Fibroblast of skin of left quadriceps (primary cell): ENCODE measurements around the gene SHLD3.
A peak's percentile ranks its signal among the peaks of the same experiment; 100 is the strongest.
"Not testable (repeated sequence)": the region's sequence is repeated elsewhere in the genome, so short reads cannot be mapped to it uniquely, and the experiment has no call there.

Experiments
- DNase-seq, 2 experiments: peaks; one replicate each; pipeline ENCODE4 v3.0.0-alpha.2; 2013; ENCODE audit warnings: low read depth in 2 of 2

SHLD3 gene, protein sequence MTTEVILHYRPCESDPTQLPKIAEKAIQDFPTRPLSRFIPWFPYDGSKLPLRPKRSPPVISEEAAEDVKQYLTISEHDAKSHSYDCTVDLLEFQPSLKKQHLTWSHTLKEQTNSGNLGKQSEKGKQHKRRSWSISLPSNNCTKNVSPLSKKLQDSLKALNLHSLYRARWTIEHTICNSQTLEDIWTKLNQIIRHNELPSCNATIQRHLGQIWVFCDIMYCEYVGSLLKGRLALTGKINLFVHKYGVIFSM

DNA sequence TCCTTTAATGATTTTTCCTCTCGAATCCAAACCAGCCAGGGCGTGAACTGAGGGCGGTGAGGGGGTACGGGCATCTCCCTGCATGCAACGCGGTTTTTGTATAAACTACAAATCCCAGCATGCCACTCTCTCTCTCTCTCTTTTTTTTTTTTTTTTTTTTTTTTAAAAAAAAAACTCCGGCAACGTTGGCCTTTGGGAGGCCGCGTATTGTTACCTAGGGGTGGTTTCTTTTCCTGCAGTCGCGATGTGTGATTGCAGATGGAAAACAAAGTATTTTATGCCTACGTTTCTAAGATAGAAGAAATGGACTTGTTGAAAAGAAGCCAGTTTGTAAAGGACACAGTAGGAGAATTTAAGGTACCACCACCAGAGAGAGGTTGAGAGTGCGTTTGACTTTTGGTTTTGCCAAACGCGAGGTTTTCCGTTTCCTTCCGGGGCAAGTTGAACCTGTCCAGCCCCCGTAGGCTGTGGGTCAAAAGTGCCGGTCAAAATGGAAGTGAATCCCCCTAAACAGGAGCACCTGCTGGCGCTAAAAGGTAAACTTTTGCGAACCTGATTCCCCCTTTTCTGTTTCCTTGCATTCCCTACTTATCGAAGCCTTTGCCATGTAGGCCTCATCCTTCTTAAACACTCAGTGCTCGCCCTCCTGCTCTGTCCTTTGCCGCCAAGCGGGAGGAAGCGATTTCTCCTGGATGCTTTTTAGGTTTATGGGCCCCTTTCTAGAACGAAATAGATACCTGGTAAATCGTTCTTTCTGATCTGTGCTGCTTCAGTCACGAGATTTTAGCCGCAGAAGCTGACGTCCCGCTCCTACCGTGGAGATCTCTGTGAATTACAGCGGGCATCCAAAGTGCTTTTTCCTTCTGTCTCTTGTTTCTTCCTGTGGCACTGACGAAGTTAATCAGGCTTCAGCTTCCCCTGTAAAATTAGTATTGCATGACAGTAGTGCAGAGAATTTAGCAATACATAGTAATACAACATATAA lies at the start of gene SHLD3, which contains the start of gene TRAPPC13:
Gene SHLD3, plus strand, starts transcription at position 457 of the 985 bp plus-strand sequence. CDS start 4,561 bp downstream, outside the sequence.
Gene TRAPPC13, plus strand, starts transcription at position 457 of the 985 bp plus-strand sequence. Its CDS starts 34 bp downstream, at position 491.
- peak; percentile 71 to 74 for DNase-seq

DNA sequence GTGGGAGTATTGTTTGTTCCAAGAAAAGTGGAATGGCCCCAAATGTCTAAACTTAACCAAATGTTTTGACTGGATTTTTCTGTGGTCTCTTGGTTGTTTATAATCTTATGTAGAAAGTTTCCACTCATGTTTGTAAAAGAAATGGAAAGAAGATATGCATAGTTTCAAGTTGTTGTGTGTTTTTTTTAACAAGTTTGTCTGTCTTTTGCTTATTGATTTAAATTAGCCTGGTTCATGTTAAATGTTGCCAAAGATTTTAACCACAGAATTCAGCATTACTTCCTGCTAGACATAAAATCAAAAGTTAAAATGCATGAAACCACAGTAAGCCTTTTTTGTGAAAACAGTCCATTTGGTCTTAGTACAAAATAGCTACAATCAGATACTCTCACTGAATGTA lies 47.7 kb upstream of the SHLD3 start:
- DNase-seq: no peak

GRCh38 chr5:65588694-65589093 lies 36.1 kb upstream of the SHLD3 start:
- DNase-seq: no peak

GRCh38 chr5:65601761-65602160 lies 23.1 kb upstream of the SHLD3 start:
- not testable (repeated sequence) for DNase-seq

GRCh38 chr5:65611524-65611923 lies 13.3 kb upstream of the SHLD3 start:
- DNase-seq: no peak

GRCh38 chr5:65612298-65612907 lies 12.4 kb upstream of the SHLD3 start:
- DNase-seq: no peak

DNA sequence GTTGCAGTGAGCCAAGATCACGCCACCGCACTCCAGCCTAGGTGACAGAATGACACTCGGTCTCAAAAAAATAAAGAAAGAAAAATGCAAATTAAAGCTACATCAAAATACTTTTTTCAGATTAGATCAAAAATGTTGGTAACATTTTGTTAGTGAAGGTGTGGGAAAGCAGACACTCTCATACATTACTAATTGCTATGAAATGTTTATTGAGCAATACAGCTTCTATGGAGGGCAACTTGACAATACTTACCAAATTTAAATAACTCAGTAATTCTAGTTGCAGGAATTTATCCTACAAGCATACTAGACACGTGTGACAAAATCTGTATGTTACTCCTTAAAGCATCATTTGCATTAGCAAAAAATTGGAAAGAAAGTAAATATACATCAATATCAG lies 4.8 kb upstream of the SHLD3 start:
- no peak for DNase-seq

DNA sequence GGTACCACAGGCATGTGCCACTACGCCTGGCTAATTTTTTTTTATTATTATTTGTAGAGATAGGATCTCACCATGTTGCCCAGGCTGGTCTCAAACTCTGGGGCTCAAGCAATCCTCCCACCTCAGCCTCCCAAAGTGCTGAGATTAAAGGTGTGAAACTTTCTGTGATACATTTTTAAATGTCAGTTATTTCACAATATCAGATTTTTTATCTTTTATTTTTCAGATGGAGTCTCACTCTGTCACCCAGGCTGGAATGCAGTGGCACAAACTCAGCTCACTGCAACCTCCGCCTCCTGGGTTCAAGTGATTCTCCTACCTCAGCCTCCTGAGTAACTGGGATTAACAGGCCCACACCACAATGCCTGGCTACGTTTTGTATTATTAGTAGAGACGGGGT lies 2.9 kb upstream of the SHLD3 start:
- DNase-seq: not testable (repeated sequence)

- no peak for DNase-seq
These were observed 1.3 kb upstream of the SHLD3 start for GRCh38 chr5:65623482-65623881.

DNA sequence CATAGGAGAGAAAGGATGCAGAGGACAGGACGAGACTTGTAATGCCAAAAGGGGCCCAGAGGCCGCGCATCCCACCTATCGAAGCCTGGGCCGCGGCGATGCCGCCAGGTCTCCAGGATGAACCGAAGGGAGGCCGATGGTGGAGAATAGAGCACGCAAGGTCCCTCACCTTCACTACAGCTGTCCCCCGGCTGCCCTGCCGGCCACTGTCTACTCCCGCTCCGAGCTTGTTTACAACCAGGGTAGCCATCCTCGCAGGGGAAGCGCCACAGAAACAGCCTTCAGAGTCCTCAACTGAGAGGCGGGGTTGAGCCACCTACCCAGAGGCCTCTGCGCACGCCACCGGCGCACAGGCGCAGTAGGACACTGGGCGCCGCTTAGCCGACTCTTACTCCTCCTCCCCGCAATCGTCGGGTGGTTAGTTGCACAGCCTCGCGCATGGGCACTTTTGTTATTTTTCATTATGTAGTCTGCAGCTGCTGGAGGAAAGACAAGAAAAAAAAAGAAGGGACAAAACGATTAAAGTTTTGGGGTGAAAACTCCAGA lies 729 bp upstream of the SHLD3 start, which contains the start of gene TRIM23:
Gene TRIM23, minus strand, starts transcription at position 309 of the 546 bp plus-strand sequence. Its CDS starts 59 bp downstream, at position 250.
- DNase-seq: peak; percentile 83 to 86

GRCh38 chr5:65625743-65626142 lies 916 bp downstream of the SHLD3 start:
- DNase-seq: no peak

GRCh38 chr5:65630981-65631380 lies 6.2 kb downstream of the SHLD3 start:
- no peak for DNase-seq

DNA sequence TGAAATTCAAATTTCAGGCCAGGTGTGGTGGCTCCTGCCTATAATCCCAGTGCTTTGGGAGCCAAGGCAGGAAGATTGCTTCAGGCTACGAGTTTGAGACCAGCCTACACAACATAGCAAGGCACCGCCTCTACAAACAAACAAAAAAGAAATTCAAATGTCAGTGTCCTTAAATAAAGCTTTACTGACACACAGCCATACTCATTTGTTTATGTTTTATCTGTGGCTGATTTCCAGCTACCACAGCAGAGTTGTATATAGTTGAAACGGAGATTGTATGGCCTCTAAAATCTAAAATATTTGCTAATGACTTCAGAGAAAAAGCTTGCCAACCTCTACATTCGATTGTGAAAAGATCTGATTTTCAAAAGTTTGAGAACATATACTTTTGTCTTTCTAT lies 15.4 kb downstream of the SHLD3 start:
- DNase-seq: no peak

- DNase-seq: no peak
These were observed 22.1 kb downstream of the SHLD3 start for GRCh38 chr5:65646938-65647337.

DNA sequence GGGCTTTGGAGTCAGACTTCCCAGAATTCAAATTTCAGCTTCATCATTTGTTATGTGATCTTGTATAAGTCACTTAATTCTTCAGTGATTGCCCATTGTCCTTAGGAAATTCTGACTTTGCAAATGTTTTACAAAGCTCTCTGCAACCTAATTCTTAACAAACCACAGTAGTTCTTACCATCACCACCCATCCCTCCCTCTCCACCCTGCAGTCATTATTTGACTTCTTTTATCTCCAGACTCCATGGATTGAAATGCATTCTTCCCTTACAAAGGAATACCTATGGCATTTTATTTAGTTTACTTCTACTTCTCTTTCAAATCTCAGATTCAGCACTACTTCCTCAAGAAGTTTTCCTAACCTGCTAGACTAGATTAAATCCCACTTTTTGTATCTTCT lies 23.1 kb downstream of the SHLD3 start:
- no peak for DNase-seq

DNA sequence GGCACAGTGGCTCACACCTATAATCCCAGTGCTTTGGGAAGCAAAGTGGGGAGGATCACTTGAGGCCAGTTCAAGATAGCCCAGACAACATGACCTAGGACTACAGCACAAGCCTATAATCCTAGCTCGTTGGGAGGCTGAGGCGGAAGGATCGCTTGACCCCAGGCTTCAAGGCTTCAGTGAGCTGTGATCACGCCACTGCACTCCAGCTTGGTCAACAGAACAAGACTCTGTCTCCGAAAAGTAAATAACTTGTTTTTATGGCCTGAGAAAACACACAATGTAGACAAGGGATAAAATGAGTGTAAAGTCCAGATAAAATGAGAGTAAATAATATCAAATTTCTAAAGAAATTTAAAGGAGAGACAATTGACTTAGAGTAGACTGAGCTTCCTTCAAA lies 26.3 kb downstream of the SHLD3 start:
- no peak for DNase-seq

- no peak for DNase-seq
These were observed 29.9 kb downstream of the SHLD3 start for GRCh38 chr5:65654713-65655112.

DNA sequence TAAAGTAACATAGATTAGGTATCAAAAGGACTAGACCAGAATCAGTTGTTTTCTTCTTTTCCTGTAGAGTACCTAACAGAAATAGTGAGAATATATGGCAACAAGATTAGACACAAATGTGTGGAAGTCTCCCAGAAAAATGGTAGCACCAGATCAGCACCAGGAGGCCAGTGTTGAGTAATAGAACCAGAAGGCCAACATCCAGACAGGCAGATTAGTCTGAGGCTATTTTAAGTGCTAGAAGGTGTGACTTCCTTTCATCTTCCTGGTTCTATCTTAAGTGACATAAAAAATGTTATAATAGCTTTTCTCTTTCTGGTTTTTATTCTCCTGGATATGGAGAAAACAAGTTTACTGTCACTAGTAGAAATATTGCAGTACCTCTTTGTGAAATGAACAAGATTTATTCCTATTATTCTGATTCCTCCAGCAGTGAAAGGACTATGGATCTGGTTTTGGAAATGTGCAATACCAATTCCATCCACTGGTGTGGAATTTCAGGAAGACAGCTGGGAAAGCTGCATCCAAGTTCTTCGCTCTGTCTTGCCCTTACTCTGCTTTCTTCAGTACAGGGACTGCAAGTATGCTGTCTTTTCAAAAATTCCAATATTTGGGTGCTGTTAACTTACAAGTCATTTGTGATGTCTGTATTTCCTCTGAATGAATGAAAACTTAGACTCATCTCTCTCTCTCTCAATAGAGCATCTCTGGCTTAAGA lies 39.1 kb downstream of the SHLD3 start:
- DNase-seq: no peak

GRCh38 chr5:65668696-65669095 lies 43.9 kb downstream of the SHLD3 start:
- no peak for DNase-seq

GRCh38 chr5:65672796-65673195 lies 48.0 kb downstream of the SHLD3 start:
- peak; percentile 29 to 30 for DNase-seq

- DNase-seq: no peak
These were observed 49.9 kb downstream of the SHLD3 start for GRCh38 chr5:65674749-65675148.
